ENCODE measurements around the gene MEDAG.

The MEDAG gene

GRCh38 chr13:30928978-30929377 is 22.9 kb downstream of the MEDAG start:
- Histone ChIP-seq H3K9me2 (replicated peaks; ENCODE audit: low read depth, low read length) (no peaks in the 10 kb centered on the region), H3K4me3 (ENCODE audit: low read length, poor library complexity, severe bottlenecking) (no peak overlapping the region), H4K20me1 (ENCODE audit: insufficient read depth, low read length, poor library complexity, severe bottlenecking) (no peaks in the 10 kb centered on the region), H3K9ac (ENCODE audit: low read depth, low read length, poor library complexity, severe bottlenecking) (no peak overlapping the region), H2AFZ (ENCODE audit: low read length) (no peak overlapping the region), H3K79me2 (ENCODE audit: insufficient read depth, low read length) (no peaks in the 10 kb centered on the region), H3K9me3 (ENCODE audit: insufficient read depth, low read depth, low read length) (no peaks in the 10 kb centered on the region), H3K36me3 (ENCODE audit: insufficient read depth, low read length) (no peaks in the 10 kb centered on the region), H3K4me2 (ENCODE audit: low read depth, low read length, poor library complexity, severe bottlenecking) (no peak overlapping the region), H3K27me3 (ENCODE audit: insufficient read depth, low read length, poor library complexity, severe bottlenecking) (peaks cover 57% of the 10 kb centered on the region), H3K4me1 (ENCODE audit: insufficient read depth, low read length, poor library complexity, severe bottlenecking) (no peaks in the 10 kb centered on the region), H3F3A (ENCODE audit: low read depth) (no peaks in the 10 kb centered on the region)
- TF ChIP-seq EZH2phosphoT487 (IDR thresholded peaks at IDR 0.05; ENCODE audit: borderline replicate concordance) (no peak), CTCF (conservative IDR thresholded peaks at IDR 0.05; ENCODE audit: low read length) (no peak)

- Histone ChIP-seq H3K4me3 (ENCODE audit: low read length, poor library complexity, severe bottlenecking) (no peak within 1 kb of the TSS), H2AFZ (ENCODE audit: low read length) (no peak within 1 kb of the TSS), H3K27me3 (ENCODE audit: insufficient read depth, low read length, poor library complexity, severe bottlenecking) (peaks cover 48% of the 10 kb centered on the region), H3K4me1 (ENCODE audit: insufficient read depth, low read length, poor library complexity, severe bottlenecking) (no peaks in the 10 kb centered on the region), H3K79me2 (ENCODE audit: insufficient read depth, low read length) (no peaks in the 10 kb centered on the region), H3K36me3 (ENCODE audit: insufficient read depth, low read length) (no peaks in the 10 kb centered on the region), H3K9ac (ENCODE audit: low read depth, low read length, poor library complexity, severe bottlenecking) (no peak within 1 kb of the TSS), H3K9me3 (ENCODE audit: insufficient read depth, low read depth, low read length) (no peaks in the 10 kb centered on the region), H3K9me2 (replicated peaks; ENCODE audit: low read depth, low read length) (no peaks in the 10 kb centered on the region), H3K4me2 (ENCODE audit: low read depth, low read length, poor library complexity, severe bottlenecking) (no peak within 1 kb of the TSS), H4K20me1 (ENCODE audit: insufficient read depth, low read length, poor library complexity, severe bottlenecking) (no peaks in the 10 kb centered on the region), H3F3A (ENCODE audit: low read depth) (no peaks in the 10 kb centered on the region)
- no peak for TF ChIP-seq EZH2phosphoT487 (IDR thresholded peaks at IDR 0.05; ENCODE audit: borderline replicate concordance)
- TF ChIP-seq CTCF (conservative IDR thresholded peaks at IDR 0.05; ENCODE audit: low read length): no peak
Measured at GRCh38 chr13:30932481-30933353, 26.6 kb downstream of the MEDAG start, which contains the start of gene TEX26. TEX26 (plus strand) TSS chr13:30932656; CDS start chr13:30932716, 60 bp downstream.

GRCh38 chr13:30933354-30933670 is 27.2 kb downstream of the MEDAG start:
- no peaks in the 10 kb centered on the region for H3K9me2 ChIP-seq (replicated peaks; ENCODE audit: low read depth, low read length)
- H3K4me1 ChIP-seq (ENCODE audit: insufficient read depth, low read length, poor library complexity, severe bottlenecking): no peaks in the 10 kb centered on the region
- no peaks in the 10 kb centered on the region for H3F3A ChIP-seq (ENCODE audit: low read depth)
- H3K27me3 ChIP-seq (ENCODE audit: insufficient read depth, low read length, poor library complexity, severe bottlenecking): peaks cover 48% of the 10 kb centered on the region
- H3K36me3 ChIP-seq (ENCODE audit: insufficient read depth, low read length): no peaks in the 10 kb centered on the region
- H3K4me2 ChIP-seq (ENCODE audit: low read depth, low read length, poor library complexity, severe bottlenecking): no peak overlapping the region
- H3K79me2 ChIP-seq (ENCODE audit: insufficient read depth, low read length): no peaks in the 10 kb centered on the region
- H4K20me1 ChIP-seq (ENCODE audit: insufficient read depth, low read length, poor library complexity, severe bottlenecking): no peaks in the 10 kb centered on the region
- H3K4me3 ChIP-seq (ENCODE audit: low read length, poor library complexity, severe bottlenecking): no peak overlapping the region
- TF ChIP-seq CTCF (conservative IDR thresholded peaks at IDR 0.05; ENCODE audit: low read length): no peak
- no peaks in the 10 kb centered on the region for H3K9me3 ChIP-seq (ENCODE audit: insufficient read depth, low read depth, low read length)
- H2AFZ ChIP-seq (ENCODE audit: low read length): no peak overlapping the region
- H3K9ac ChIP-seq (ENCODE audit: low read depth, low read length, poor library complexity, severe bottlenecking): no peak overlapping the region
